ENCODE results near the gene OR2AG2.
A peak's percentile ranks its signal among the peaks of the same experiment; 100 is the strongest.

OR2AG2 gene

DNA sequence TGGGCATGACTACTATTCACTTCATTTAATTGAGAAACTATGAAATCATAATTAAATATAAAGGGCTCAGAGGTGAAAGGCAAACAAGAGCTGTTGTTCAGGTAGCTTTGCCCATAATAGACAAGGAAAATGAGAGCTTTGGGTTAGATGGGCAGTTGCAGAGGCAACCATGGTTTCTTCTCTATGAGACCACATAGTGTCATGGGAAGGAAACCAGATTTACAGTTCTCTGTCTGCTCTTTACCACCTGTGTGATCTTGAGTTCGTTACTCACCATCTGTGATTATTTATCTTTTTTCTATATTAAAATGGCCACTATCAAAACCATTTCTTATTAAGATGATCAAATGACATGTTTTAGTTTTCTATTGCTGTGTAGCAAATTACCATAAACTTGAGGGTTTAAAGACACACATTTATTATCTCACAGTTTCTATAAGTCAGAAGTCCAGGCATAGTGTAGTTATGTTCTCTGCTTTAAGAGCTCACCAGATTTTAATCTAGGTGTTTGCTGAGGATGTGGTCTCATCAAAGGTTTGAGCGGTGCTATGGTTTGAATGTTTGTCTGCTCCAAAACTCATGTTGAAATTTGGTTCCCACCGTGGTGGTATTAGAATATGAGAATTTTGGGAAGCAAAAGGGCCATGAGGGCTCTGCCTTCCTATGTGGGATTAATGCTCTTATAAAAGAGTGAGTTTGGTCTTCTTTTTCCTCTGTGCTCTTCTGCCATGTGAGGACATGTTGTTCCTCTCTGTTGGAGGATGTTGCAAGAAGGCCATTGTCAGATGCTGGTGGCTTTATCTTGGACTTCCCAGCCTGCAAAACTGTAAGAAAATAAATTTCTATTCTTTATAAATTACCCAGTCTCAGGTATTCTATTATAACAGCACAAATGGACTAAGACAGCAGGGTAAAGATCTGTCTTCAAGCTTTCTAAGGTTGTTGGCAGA, 38.2 kb downstream of the OR2AG2 start:
- TF ChIP-seq PAX5 (IDR thresholded peaks at IDR 0.05; ENCODE audit: insufficient read depth, low read length, severe bottlenecking), result no peak
- no peak for TF ChIP-seq POLR2A (IDR thresholded peaks at IDR 0.05; ENCODE audit: low read depth, low read length)
- TF ChIP-seq POU2F2 (IDR thresholded peaks at IDR 0.05; ENCODE audit: low read depth, low read length), result no peak
- no peak for TF ChIP-seq SPI1 (IDR thresholded peaks at IDR 0.05; ENCODE audit: low read depth, low read length)
- TF ChIP-seq POLR2AphosphoS5 (IDR thresholded peaks at IDR 0.05; ENCODE audit: low read depth, low read length), result no peak
- TF ChIP-seq TAF1 (IDR thresholded peaks at IDR 0.05; ENCODE audit: low read depth, low read length), result no peak
- FAIRE-seq (peak; percentile 16), DNase-seq (ENCODE audit: insufficient read length, low spot score) (no peak)

DNA sequence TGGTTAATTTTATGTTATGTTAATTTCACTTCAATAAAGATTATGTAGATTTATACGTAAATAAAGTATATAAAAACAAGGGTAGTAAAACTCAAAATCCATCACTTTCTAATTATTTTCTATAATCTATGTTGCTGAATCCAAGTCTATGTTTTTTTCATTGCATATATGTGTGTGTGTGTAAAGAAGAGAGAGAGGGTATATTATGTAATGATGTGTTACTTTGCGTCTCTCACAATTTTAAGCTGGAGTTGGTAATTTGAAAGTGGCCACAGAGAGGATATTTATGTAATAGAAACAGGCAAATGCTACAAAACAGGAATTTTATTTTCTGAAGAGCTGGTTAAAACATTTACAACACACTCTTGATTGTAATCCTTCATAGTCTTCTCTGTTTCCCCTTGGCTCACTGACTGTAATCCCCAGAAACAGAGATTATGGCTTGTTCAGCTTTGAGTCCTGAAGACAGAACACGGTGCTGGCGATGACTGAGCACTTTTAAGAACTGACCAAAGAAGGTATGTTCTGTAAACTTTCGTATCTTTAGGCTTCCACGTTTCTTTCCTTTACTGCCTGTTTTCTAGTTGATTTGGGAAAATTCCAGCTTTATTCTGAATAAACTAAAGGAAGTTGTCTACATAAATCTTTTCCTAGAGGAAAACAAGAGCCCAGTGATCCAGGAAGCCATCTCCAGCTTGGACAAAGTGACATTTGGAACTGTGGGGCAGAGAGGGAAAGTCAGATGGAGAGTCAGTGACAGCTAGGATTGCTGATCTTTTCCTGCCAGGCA, 43.6 kb downstream of the OR2AG2 start:
- FAIRE-seq (no peak), DNase-seq (ENCODE audit: insufficient read length, low spot score) (no peak)
- TF ChIP-seq PAX5 (IDR thresholded peaks at IDR 0.05; ENCODE audit: insufficient read depth, low read length, severe bottlenecking) (no peak), POU2F2 (IDR thresholded peaks at IDR 0.05; ENCODE audit: low read depth, low read length) (no peak), TAF1 (IDR thresholded peaks at IDR 0.05; ENCODE audit: low read depth, low read length) (no peak), POLR2AphosphoS5 (IDR thresholded peaks at IDR 0.05; ENCODE audit: low read depth, low read length) (no peak), POLR2A (IDR thresholded peaks at IDR 0.05; ENCODE audit: low read depth, low read length) (no peak), SPI1 (IDR thresholded peaks at IDR 0.05; ENCODE audit: low read depth, low read length) (no peak)

DNA sequence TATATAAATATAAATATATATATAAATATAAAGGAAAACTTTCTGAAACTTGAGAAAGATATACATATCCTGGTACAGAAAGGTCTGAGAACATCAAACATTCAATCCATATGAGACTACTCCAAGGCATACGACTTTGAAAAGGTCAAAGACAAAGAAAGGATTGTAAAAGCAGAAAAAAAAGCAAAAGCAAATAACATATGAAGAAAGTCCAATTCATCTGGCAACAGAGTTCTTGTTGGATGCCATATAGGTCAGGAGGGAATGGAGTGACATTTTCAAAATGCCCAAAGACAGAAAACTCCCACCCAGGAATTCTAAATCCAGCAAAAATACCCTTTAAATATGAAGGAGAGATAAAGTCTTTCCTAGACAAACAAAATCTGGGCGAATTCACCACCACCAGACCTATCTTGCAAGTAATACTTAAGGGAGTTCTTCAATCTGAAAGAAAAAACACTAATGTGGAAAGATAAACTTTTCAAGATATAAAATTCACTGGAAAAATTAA, 46.3 kb downstream of the OR2AG2 start:
- FAIRE-seq (no peak), DNase-seq (ENCODE audit: insufficient read length, low spot score) (no peak)
- TF ChIP-seq POLR2A (IDR thresholded peaks at IDR 0.05; ENCODE audit: low read depth, low read length) (no peak), POU2F2 (IDR thresholded peaks at IDR 0.05; ENCODE audit: low read depth, low read length) (no peak), POLR2AphosphoS5 (IDR thresholded peaks at IDR 0.05; ENCODE audit: low read depth, low read length) (no peak), PAX5 (IDR thresholded peaks at IDR 0.05; ENCODE audit: insufficient read depth, low read length, severe bottlenecking) (no peak), SPI1 (IDR thresholded peaks at IDR 0.05; ENCODE audit: low read depth, low read length) (no peak), TAF1 (IDR thresholded peaks at IDR 0.05; ENCODE audit: low read depth, low read length) (no peak)

DNA sequence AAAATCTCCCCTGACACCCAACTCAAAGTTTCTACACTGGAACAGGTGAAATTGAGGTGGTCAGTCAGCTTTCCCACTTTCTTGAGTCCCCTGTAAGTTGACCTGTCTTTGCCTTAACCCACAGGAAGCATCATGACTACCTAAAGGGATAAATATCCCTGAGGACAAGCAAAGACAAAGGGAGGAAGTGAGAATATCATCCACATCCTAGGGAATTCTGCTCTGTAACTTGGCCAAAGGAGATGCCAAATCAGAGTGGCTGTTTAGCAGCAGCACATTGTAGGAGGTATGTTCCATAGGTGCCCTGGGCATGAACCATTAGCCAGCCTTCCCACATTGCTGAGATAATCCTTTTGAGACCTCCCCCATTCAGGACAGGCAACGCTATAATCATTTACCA, 47.8 kb downstream of the OR2AG2 start:
- FAIRE-seq (peak; percentile 23), DNase-seq (ENCODE audit: insufficient read length, low spot score) (no peak)
- TF ChIP-seq PAX5 (IDR thresholded peaks at IDR 0.05; ENCODE audit: insufficient read depth, low read length, severe bottlenecking) (no peak), POLR2A (IDR thresholded peaks at IDR 0.05; ENCODE audit: low read depth, low read length) (no peak), SPI1 (IDR thresholded peaks at IDR 0.05; ENCODE audit: low read depth, low read length) (no peak), POU2F2 (IDR thresholded peaks at IDR 0.05; ENCODE audit: low read depth, low read length) (no peak), POLR2AphosphoS5 (IDR thresholded peaks at IDR 0.05; ENCODE audit: low read depth, low read length) (no peak)

DNA sequence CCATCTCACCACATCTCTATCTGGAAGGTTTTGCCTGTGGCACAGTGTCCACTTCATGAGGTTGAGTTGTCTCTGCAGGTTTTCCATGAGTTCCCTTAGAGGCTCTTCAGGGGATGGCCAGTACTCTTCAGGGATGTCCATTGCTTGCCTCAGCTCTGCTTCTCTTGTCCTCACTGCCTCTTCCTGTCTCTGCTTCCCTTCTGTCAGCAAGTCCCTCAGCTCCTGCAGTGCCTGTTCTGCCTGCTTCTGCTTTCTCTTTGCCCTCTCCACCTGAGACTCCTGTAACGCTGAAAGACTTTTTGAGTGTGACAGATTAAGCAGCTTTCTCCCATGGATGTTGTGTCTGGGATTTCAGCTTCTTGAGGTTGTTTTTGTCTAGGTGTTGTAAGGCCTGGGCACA, 50.4 kb downstream of the OR2AG2 start:
- no peak for FAIRE-seq
- no peak for TF ChIP-seq POLR2AphosphoS5 (IDR thresholded peaks at IDR 0.05; ENCODE audit: low read depth, low read length)
- no peak for TF ChIP-seq TAF1 (IDR thresholded peaks at IDR 0.05; ENCODE audit: low read depth, low read length)
- no peak for TF ChIP-seq POLR2A (IDR thresholded peaks at IDR 0.05; ENCODE audit: low read depth, low read length)
- TF ChIP-seq POU2F2 (IDR thresholded peaks at IDR 0.05; ENCODE audit: low read depth, low read length), result no peak
- no peak for TF ChIP-seq SPI1 (IDR thresholded peaks at IDR 0.05; ENCODE audit: low read depth, low read length)
- no peak for TF ChIP-seq PAX5 (IDR thresholded peaks at IDR 0.05; ENCODE audit: insufficient read depth, low read length, severe bottlenecking)
- no peak for DNase-seq (ENCODE audit: insufficient read length, low spot score)

DNA sequence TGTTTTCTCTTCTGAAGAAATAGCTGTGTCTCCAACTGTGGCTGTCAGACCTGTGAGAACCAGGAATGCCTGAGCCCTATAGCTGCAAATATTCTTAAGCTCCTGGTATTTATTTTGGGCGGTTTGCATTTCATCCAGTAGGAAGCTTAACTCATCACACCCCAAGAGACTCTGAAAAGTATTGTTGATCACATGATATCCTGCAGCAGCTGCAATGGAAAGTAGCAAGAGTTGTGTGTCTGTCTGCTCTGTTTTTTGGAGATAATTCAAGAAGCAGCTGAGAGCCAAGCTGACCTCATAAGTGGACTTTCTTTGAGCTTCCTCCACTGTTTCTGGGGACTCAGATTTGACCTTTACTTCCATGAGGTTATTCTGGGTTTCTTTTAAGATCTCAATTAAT, 52.2 kb downstream of the OR2AG2 start:
- FAIRE-seq (no peak), DNase-seq (ENCODE audit: insufficient read length, low spot score) (no peak)
- TF ChIP-seq SPI1 (IDR thresholded peaks at IDR 0.05; ENCODE audit: low read depth, low read length) (no peak), POLR2AphosphoS5 (IDR thresholded peaks at IDR 0.05; ENCODE audit: low read depth, low read length) (no peak), POLR2A (IDR thresholded peaks at IDR 0.05; ENCODE audit: low read depth, low read length) (no peak)

DNA sequence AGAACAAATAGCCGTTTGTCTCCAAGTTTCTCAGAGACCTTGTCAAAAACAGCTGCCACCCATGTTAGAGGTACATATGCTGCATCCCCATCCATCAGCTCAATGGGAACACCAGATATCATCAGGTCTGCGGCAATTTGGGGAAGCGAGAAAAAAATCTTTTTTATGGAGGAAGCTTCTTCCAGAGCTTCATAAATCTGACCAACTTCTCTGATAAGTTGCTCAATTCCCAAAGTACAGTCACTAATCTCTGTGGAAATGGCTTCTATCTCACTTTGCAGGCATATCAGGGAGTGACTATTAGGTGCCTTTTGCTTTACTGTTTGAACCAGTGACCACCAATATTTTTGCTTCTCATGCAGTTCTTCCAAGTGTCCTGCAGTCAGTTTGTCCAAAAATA, 54.4 kb downstream of the OR2AG2 start:
- DNase-seq (ENCODE audit: insufficient read length, low spot score) (no peak), FAIRE-seq (no peak)
- no peak for TF ChIP-seq SPI1 (IDR thresholded peaks at IDR 0.05; ENCODE audit: low read depth, low read length)
- TF ChIP-seq PAX5 (IDR thresholded peaks at IDR 0.05; ENCODE audit: insufficient read depth, low read length, severe bottlenecking), result no peak
- no peak for TF ChIP-seq POU2F2 (IDR thresholded peaks at IDR 0.05; ENCODE audit: low read depth, low read length)
- no peak for TF ChIP-seq POLR2A (IDR thresholded peaks at IDR 0.05; ENCODE audit: low read depth, low read length)
- TF ChIP-seq TAF1 (IDR thresholded peaks at IDR 0.05; ENCODE audit: low read depth, low read length), result no peak
- no peak for TF ChIP-seq POLR2AphosphoS5 (IDR thresholded peaks at IDR 0.05; ENCODE audit: low read depth, low read length)

All from GM12891 (cell line).